ENCODE results near the gene C17orf100. TPM values are rescaled to one million over a fixed set of nuclear protein-coding genes. Genes with fewer than 3 reads are reported as not detected.

Gene C17orf100
- total and polyA plus RNA-seq, 2 of the 13 experiments (the other 11 are each of a cell fraction or from before 2014, with no cell fraction given), result 3.6 to 8.7 TPM

GRCh38 chr17:6668727-6669425, 17.3 kb downstream of the C17orf100 start (continued):
- TF ChIP-seq FOXP4 (CRISPR knock-in tag; IDR thresholded peaks at IDR 0.05), result peak; percentile 50; the same call in 1 of the 2 replicates
- TF ChIP-seq TAF15 (IDR thresholded peaks at IDR 0.05; ENCODE audit: low read depth, low read length, poor library complexity, severe bottlenecking), result no peak
- TF ChIP-seq ZGPAT (CRISPR knock-in tag; IDR thresholded peaks at IDR 0.05), result no peak; the same call in 1 of the 2 replicates
- TF ChIP-seq ZNF546 (CRISPR knock-in tag; conservative IDR thresholded peaks at IDR 0.05), result no peak
- TF ChIP-seq NFE2 (CRISPR knock-in tag; IDR thresholded peaks at IDR 0.05), result no peak
- TF ChIP-seq MBD4 (IDR thresholded peaks at IDR 0.05; ENCODE audit: borderline replicate concordance, low read length), result no peak
- no peak for TF ChIP-seq YY1 (IDR thresholded peaks at IDR 0.05; ENCODE audit: insufficient read depth, insufficient replicate concordance, low read depth, low read length)
- no peak for TF ChIP-seq DDIT3 (CRISPR knock-in tag; IDR thresholded peaks at IDR 0.05)
- TF ChIP-seq TBX2 (CRISPR knock-in tag; IDR thresholded peaks at IDR 0.05; ENCODE audit: borderline replicate concordance), result no peak
- no peak for TF ChIP-seq KMT2B (CRISPR knock-in tag; IDR thresholded peaks at IDR 0.05)
- no peak for TF ChIP-seq PTBP1 (IDR thresholded peaks at IDR 0.05; ENCODE audit: low read depth, low read length, poor library complexity, severe bottlenecking)
- no peak for TF ChIP-seq ZSCAN31 (CRISPR knock-in tag; IDR thresholded peaks at IDR 0.05; ENCODE audit: low read depth)
- TF ChIP-seq ZNF503 (CRISPR knock-in tag; IDR thresholded peaks at IDR 0.05), result no peak
- no peak for TF ChIP-seq GABPA (IDR thresholded peaks at IDR 0.05; ENCODE audit: low read depth, low read length)
- TF ChIP-seq GABPA (CRISPR knock-in tag; IDR thresholded peaks at IDR 0.05; ENCODE audit: low read depth), result no peak
- no peak for TF ChIP-seq HNF1A (IDR thresholded peaks at IDR 0.05; ENCODE audit: low read depth)
- no peak for TF ChIP-seq HNF1A (CRISPR knock-in tag; IDR thresholded peaks at IDR 0.05; ENCODE audit: borderline replicate concordance)
